ENCODE measurements around the gene PGK2.
"Not testable (repeated sequence)": the region's sequence is repeated elsewhere in the genome, so short reads cannot be mapped to it uniquely, and the experiment has no call there.

PGK2 gene

GRCh38 chr6:49787176-49787575 is at the start of gene PGK2:
PGK2 (minus strand) TSS chr6:49787285; CDS start chr6:49787187, 98 bp downstream.
- no peak for DNase-seq (ENCODE audit: low spot score)

- DNase-seq (ENCODE audit: low spot score) = peak; percentile 3
Measured at GRCh38 chr6:49835140-49835539, 48.1 kb upstream of the PGK2 start.

GRCh38 chr6:49833386-49833785 is 46.3 kb upstream of the PGK2 start:
- DNase-seq (ENCODE audit: low spot score) = no peak

- no peak for DNase-seq (ENCODE audit: low spot score)
Measured at GRCh38 chr6:49826743-49827406, 39.8 kb upstream of the PGK2 start.

- DNase-seq (ENCODE audit: low spot score) = no peak
Measured at GRCh38 chr6:49815166-49815565, 28.1 kb upstream of the PGK2 start.

GRCh38 chr6:49813248-49813647 is 26.2 kb upstream of the PGK2 start:
- no peak for DNase-seq (ENCODE audit: low spot score)

- DNase-seq (ENCODE audit: low spot score) = no peak
Measured at GRCh38 chr6:49806145-49806544, 19.1 kb upstream of the PGK2 start.

- no peak for DNase-seq (ENCODE audit: low spot score)
Measured at GRCh38 chr6:49805246-49805645, 18.2 kb upstream of the PGK2 start.

- no peak for DNase-seq (ENCODE audit: low spot score)
Measured at GRCh38 chr6:49801525-49801924, 14.4 kb upstream of the PGK2 start.

- no peak for DNase-seq (ENCODE audit: low spot score)
Measured at GRCh38 chr6:49799090-49799489, 12.0 kb upstream of the PGK2 start.

GRCh38 chr6:49796842-49797455 is 9.9 kb upstream of the PGK2 start:
- DNase-seq (ENCODE audit: low spot score) = not testable (repeated sequence)

- DNase-seq (ENCODE audit: low spot score) = no peak
Measured at GRCh38 chr6:49790341-49790740, 3.3 kb upstream of the PGK2 start.

- DNase-seq (ENCODE audit: low spot score) = no peak
Measured at GRCh38 chr6:49784272-49784671, 2.8 kb downstream of the PGK2 start.

GRCh38 chr6:49782725-49783124 is 4.4 kb downstream of the PGK2 start:
- DNase-seq (ENCODE audit: low spot score) = no peak

- no peak for DNase-seq (ENCODE audit: low spot score)
Measured at GRCh38 chr6:49782293-49782692, 4.8 kb downstream of the PGK2 start.

- no peak for DNase-seq (ENCODE audit: low spot score)
Measured at GRCh38 chr6:49776444-49776843, 10.6 kb downstream of the PGK2 start.

GRCh38 chr6:49775043-49775442 is 12.0 kb downstream of the PGK2 start:
- DNase-seq (ENCODE audit: low spot score) = no peak

- DNase-seq (ENCODE audit: low spot score) = no peak
Measured at GRCh38 chr6:49772285-49772684, 14.8 kb downstream of the PGK2 start.

GRCh38 chr6:49766762-49767161 is 20.3 kb downstream of the PGK2 start:
- no peak for DNase-seq (ENCODE audit: low spot score)

GRCh38 chr6:49764571-49765236 is 22.4 kb downstream of the PGK2 start:
- DNase-seq (ENCODE audit: low spot score) = peak; percentile 35

- no peak for DNase-seq (ENCODE audit: low spot score)
Measured at GRCh38 chr6:49744259-49744658, 42.8 kb downstream of the PGK2 start, which contains the start of gene CRISP3. CRISP3 (minus strand) TSS chr6:49744388; CDS start chr6:49744367, 21 bp downstream.

GRCh38 chr6:49743429-49743828 is 43.7 kb downstream of the PGK2 start:
- no peak for DNase-seq (ENCODE audit: low spot score)

- DNase-seq (ENCODE audit: low spot score) = no peak
Measured at GRCh38 chr6:49739423-49739822, 47.7 kb downstream of the PGK2 start.
